ENCODE data around the gene CCR9. TPM values are rescaled to one million over a fixed set of nuclear protein-coding genes. Genes with fewer than 3 reads are reported as not detected.
"Not testable (repeated sequence)": the region's sequence is repeated elsewhere in the genome, so short reads cannot be mapped to it uniquely, and the experiment has no call there.

Gene CCR9, protein sequence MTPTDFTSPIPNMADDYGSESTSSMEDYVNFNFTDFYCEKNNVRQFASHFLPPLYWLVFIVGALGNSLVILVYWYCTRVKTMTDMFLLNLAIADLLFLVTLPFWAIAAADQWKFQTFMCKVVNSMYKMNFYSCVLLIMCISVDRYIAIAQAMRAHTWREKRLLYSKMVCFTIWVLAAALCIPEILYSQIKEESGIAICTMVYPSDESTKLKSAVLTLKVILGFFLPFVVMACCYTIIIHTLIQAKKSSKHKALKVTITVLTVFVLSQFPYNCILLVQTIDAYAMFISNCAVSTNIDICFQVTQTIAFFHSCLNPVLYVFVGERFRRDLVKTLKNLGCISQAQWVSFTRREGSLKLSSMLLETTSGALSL
- 1 to 10 TPM; 1.5 to 1.8 TPM for total RNA-seq

DNA sequence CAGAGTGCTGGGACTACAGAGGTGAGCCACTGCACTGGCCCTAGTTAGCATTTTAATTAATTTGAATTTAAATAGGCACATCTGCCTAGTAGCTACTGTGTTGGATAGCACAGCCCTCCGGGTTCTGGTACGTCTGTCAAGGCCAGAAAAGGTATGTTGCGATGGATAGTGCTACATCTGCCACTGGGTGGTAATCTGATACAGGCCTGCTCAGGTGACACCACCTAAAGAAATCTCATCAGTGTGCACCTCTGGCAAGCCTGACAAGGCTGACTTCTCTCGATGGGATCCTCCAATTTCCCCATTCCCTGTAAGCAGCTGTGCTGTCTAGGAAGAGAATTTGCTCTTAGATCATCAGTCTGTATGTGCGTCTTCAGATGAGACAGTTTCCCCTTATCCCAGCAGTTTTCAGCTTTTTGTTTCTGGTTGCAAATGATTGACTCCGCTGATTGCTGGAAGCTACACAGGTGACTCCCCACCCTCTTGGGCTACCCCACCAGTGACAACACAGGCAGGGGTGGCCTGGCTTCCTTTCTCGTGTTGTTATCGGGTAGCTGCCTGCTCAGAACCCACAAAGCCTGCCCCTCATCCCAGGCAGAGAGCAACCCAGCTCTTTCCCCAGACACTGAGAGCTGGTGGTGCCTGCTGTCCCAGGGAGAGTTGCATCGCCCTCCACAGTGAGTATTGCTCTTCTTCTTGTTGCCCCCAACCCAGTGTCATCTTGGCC is at the start of gene CCR9:
CCR9 (plus strand) TSS at position 565 of the 727 bp plus-strand sequence. CDS start 8,391 bp downstream, outside the sequence.
- ChIA-PET POLR2A (no interaction called here), CTCF (interaction anchor here (1.0 to 1.6 kb wide), 2 partner anchors 10 to 21 kb away, joined by 3 to 7 read pairs; no protein-coding TSS in a partner anchor)

DNA sequence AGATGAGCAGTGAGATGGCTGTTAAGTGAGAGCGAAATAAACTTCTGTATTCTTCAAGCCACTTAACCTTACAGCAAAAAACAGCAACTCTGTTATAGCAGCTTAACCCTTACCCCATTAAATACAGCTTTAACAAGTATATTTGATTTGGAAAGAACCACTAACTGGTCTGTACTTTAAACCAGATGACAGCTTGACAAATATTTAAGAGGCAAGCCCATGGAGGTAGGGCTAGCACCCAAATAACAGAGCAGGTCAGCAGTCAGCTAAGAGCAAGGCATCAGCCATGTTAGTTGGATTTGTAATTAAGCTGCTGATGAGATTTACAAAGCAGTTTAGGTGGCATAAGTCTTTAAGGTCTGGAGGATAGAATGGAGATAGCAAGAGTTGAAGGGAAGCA is 47.9 kb upstream of the CCR9 start:
- POLR2A ChIA-PET, result no interaction called here
- CTCF ChIA-PET, result interaction anchor here (1.1 kb wide), 1 partner anchor 100 kb away, joined by 3 read pairs; no protein-coding TSS in a partner anchor

DNA sequence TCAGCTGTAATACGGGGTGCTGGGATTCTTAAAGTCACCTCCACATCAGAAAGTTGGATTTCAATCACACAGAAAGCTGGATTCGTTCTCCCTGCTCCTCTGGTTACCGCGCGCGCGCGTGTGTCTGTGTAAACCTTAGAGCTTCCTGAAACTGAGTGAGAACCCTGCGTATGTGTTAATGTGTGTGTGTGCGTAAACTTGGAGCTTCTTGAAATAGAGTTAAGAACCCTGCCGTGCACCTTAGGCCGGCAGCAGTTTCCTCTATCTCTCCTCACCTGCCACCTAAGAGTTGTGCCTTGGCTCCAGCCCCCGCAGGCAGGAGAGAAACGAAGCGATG is 45.0 kb upstream of the CCR9 start:
- POLR2A ChIA-PET, result interaction anchor here (0.8 kb wide), 1 partner anchor 9 kb away, joined by 4 read pairs; no protein-coding TSS in a partner anchor

DNA sequence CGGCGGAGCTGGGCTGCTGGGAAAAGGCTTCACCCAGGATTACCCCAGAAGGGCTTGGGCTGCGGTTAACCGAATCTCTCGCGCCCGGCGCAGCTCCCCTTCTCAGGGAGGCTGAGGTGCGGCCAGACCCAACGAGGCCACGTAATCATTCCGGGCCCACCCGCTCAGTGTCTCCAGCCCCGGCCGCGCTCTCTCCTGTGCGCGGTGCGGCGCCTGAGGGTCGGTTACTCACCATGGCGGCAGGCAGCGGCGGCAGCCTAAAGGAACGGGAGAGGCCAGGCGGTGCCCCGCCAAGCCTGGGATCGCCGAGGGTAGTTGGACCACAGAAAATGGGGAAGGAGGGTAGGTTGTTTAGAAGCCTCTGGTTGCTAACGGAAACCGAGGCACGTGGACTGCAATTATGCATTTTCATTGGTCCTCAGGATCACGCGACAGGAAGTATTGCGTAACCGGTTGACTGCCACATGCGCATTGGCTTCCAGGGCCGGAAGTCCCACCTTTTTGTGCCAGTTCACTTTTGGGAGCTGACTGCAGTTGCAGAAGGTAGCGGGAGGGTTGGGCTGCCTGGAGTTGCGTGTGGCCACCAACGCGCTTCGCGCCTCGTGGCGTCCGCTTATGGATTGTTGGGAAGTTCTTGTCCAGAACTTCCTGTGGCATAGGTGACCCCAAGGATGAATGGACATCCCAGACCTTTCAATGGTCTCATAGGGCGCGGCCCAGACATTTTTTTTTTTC is 44.4 kb upstream of the CCR9 start, which contains the start of gene LZTFL1:
LZTFL1 (minus strand) TSS at position 363 of the 735 bp plus-strand sequence; CDS start at position 235, 128 bp downstream.
- POLR2A ChIA-PET, result interaction anchor here (0.7 to 0.8 kb wide), 2 partner anchors 9 to 93 kb away, joined by 4 read pairs; no protein-coding TSS in a partner anchor
- CTCF ChIA-PET, result interaction anchor here (0.9 to 2.8 kb wide), 5 partner anchors 10 to 97 kb away, joined by 3 to 11 read pairs (median 4); no protein-coding TSS in a partner anchor

More for the DNA sequence above, 45.0 kb upstream of the CCR9 start:
- CTCF ChIA-PET, result interaction anchor here (0.9 to 2.8 kb wide), 3 partner anchors 81 to 98 kb away, joined by 3 to 11 read pairs (median 4); no protein-coding TSS in a partner anchor

DNA sequence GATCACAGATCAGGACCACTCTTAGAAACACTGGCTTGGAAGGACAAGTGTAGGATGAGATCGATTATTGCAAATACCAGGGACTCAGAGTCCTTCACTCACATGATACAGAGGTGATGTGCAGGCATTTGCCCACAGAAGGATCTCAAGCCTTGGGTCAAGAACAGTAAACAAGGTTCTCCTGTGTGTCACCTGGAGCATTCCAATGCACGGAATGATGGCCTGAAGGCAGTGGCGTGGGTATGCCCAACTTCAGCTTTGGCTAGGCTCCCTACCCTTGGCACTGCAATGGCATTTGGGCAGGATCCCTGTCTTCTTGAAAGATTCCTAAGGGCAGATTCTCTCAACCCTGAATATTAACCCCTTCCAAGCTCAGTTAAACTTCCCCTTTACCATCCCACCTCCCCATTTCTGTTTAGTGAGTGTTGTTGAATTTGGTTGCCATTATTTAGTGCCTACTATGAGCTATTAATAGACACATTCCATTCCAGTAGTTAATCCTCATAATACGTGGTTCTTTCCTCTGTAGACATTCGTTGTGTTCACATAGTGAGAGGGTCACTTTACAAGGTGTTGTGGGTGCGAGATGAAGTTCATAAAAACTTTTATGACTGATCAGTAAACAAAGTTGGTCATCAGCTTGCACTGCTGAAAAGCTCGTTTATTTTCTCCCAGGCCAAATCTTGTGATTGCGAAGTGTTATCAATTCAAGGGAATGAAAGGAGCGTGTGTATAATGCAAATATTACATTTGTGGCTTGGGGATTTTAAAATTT is 43.3 kb upstream of the CCR9 start:
- CTCF ChIA-PET, result interaction anchor here (1.3 to 2.8 kb wide), 3 partner anchors 11 to 86 kb away, joined by 3 to 11 read pairs (median 4); no protein-coding TSS in a partner anchor

DNA sequence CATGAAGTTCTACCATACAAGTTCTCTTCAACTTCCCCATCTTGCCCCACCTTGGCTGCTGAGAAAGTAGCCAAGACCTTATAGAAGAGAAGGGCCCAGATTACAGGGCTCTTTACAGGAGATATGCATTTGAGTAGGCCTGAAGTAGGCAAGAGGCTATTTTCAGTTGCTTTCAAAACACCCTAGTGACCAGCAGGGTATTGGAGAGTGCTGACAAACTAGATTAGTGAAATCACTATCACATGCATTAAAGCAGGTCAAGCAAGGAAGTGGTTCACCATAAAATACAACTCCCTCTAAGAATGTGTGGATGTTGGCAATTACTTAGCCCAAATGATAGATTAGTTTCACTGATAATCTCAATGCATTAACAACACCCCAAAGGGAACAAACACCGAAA is 41.7 kb upstream of the CCR9 start:
- ChIA-PET CTCF (no interaction called here), POLR2A (no interaction called here)

More for the DNA sequence above, 43.3 kb upstream of the CCR9 start:
- POLR2A ChIA-PET, result no interaction called here

DNA sequence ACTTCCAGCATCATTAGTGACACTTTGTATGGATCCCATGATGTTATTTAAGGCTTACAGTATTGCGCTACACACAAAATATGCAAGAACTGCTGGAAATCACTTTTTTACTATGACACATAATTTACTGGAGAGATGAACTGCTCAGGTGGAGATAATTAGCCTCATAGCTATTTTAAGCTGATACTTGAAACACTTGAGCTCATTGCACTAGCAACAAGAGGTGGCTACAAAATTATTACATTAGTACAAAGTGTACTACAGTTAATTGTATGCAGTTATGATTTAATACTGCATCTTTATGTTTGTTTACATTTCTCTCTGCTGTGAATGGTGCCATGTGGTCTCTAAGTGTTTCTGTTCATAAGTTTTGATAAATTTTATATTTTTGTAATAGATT is 38.0 kb upstream of the CCR9 start:
- CTCF ChIA-PET, result no interaction called here
- POLR2A ChIA-PET, result no interaction called here

DNA sequence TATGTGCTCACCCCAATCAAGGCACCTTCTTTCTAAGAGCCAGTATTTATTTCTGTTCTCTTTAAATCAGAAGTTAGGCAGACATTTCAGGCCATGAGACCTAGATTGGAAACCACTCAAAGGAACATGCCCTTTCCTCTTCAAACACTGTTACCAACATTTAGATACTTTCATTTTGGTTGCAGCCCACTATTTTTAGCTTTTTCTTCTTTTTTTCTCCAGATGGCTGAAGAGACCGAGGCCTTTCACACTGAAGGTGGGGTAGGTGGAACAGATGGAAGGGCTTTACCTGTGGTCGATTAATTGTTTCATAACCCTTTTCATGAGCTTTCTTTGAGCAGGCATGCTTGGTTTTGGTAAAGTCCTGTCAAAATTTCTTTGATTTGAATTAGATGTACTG is 33.5 kb upstream of the CCR9 start:
- CTCF ChIA-PET, result no interaction called here
- POLR2A ChIA-PET, result no interaction called here

DNA sequence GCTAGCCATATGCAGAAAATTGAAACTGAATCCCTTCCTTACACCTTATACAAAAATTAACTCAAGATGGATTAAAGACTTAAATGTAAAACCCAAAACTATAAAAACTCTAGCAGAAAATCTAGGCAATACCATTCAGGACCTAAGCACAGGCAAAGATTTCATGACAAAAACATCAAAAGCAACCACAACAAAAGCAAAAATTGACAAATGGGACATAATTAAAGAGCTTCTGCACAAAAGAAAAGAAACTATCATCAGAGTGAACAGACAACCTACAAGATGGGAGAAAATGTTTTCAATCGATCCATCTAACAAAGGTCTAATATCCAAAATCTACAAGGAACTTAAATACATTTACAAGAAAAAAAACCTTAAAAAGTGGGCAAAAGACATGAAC is 30.0 kb upstream of the CCR9 start:
- POLR2A ChIA-PET, CTCF ChIA-PET: not testable (repeated sequence)

DNA sequence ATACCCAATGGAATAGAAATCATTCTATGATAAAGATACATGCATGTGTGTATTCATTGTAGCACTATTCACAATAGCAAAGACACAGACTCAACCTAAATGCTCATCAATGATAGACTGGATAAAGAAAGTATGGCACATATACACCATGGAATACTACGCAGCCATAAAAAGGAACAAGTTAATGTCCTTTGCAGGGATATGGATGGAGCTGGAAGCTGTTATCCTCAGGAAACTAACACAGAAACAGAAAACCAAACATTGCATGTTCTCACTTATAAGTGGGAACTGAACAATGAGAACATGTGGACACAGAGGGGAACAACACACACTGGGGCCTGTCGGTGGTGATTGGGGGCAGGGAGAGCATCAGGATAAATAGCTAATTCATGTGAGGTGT is 29.3 kb upstream of the CCR9 start:
- CTCF ChIA-PET, POLR2A ChIA-PET: not testable (repeated sequence)

DNA sequence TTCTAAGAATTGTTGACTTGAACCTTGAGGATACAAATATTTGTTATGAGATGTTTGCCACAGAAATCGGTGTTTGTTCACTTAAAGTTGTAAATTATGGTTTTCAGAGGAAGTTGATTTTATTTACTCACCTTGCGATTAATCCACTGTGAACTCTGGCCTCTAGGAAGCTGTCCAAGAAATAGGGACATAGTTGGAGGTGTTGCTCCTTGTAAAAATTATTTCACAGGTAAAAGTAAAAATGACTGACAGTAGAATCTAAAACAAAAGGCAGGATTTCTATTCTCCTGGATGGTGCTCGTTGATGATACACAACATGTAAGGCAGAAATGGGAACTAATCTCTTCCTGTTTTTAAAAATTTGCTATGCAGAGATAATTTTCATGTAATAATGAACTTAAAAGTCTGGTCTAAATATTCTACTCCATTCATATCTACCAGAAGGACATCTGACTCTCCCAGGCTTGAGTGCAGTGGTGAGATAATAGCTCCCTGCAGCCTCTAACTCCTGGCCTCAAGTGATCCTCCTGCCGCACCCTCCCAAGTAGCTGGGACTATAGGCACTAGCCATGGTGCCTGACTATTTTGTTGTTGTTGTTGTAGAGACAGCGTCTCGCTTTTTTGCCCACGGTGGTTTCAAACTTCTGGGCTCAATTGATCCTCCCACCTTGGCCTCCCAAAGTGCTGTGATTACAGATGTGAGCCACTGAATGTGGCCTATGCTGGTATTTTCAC is 27.4 kb upstream of the CCR9 start:
- ChIA-PET CTCF (no interaction called here), POLR2A (no interaction called here)

DNA sequence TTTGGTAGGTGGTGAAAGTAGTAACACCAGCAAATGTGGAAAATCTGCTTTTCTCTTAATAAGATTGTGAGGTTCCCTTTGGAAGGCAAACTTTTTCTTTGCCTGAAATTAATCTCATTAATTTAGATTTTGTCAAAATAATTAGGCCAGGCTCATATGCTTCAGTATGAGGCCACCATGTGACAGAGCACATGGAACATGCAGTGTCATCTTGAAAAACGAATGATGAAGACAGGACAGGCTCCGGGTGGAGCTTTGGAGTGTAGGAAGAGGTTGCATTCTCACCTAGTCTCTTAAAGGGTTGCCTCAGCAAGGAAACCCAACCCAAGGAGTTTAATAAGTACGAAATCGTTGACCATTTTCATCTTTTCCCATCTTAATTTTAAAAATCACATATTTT is 25.9 kb upstream of the CCR9 start:
- ChIA-PET POLR2A (no interaction called here), CTCF (no interaction called here)

DNA sequence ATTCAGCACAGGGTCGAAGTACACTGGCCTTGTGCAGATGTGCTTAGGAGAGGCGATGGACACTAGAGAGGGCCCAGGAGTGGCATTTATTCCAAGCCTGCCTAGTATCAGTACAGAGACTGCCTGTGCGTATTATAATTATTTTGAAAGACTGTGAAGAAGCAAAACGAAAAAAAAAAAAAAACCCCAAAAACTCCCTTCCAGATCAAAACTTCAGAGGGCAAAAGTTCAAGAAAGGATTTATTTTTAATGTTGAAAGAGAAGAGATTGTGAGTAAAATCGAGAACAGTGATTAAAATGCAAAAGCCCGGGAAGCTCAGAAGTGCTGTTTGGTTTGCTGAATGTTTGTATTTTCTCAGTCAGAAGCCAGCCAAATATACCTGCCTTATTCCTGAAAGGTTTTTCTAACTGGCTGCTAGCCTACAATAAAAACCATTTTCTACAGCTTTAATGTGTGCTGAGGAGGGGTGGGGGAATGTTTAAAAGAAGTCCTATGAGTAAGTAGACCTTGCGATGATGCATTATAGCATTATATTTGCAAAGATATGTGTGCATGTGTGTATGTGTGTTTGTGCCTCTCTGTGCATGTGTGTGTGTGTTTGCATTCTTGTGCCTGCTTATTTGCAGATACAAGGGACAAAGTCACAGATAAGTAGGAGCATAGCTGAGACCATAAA is 25.2 kb upstream of the CCR9 start:
- CTCF ChIA-PET, result interaction anchor here (0.7 to 1.1 kb wide), 4 partner anchors 11 to 437 kb away, joined by 3 to 5 read pairs (median 3); no protein-coding TSS in a partner anchor
- POLR2A ChIA-PET, result interaction anchor here (0.7 kb wide), 2 partner anchors 158 to 206 kb away, joined by 3 to 6 read pairs; no protein-coding TSS in a partner anchor

DNA sequence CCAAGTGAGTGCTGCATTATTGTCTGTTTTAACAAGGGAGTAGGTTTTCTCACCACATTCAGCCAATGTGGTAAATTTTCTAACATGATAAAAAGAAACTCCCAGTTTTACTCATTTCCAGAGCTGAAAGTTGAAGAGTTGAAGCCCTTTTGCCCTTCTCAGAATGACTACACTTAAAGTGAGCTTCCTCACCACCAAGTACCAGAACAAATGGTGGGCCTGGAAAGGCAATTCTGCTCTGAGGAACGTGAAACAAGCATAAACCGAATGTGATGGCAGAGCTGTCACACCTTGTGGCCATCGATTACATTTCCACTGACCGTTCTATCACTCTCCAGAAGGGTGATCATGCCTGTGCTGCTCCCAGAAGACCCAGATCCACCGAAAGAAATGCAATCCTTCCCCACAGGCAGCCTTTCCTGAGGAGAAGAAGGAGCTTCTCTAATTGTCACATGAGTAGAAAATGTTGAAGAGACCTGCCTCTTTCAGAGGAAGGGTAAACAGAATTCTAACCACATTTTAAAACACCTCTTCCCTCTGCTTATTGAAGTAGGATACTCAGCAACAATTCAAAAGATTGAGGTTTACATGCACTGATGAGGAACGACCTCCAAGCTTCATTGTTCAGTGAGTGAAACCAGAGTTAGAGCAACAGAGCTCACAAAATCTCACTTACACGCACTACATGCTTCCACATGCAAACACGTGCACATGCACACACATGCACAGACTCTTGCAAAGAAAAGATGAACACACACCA is 21.4 kb upstream of the CCR9 start:
- CTCF ChIA-PET, result interaction anchor here (0.7 to 1.6 kb wide), 6 partner anchors 16 to 51 kb away, joined by 3 to 7 read pairs (median 4); partner anchors contain the start of gene CCR9
- POLR2A ChIA-PET, result interaction anchor here (0.5 to 1.5 kb wide), 3 partner anchors 16 to 489 kb away, joined by 3 to 7 read pairs (median 3); no protein-coding TSS in a partner anchor

DNA sequence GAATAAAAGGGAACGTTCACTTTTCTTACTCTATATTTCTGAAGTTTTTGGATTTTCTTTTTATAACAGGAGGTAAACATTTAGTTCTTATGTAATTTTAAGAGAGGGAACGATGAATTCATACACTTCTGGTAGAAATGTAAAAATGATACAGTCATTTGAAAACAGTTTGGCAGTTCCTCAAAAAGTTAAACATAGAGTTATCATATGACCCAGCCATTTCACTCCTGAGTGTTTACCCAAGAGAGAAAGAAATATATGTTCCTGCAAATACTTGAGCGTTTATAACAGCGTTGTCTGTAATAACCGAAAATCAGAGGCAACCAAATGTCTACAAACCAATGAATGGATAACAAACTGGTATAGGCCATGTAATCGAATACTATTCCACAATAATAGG is 20.8 kb upstream of the CCR9 start:
- CTCF ChIA-PET, result interaction anchor here (0.9 to 1.6 kb wide), 4 partner anchors 16 to 50 kb away, joined by 3 to 7 read pairs (median 5); partner anchors contain the start of gene CCR9
- POLR2A ChIA-PET, result interaction anchor here (1.5 kb wide), 1 partner anchor 16 kb away, joined by 7 read pairs; no protein-coding TSS in a partner anchor

DNA sequence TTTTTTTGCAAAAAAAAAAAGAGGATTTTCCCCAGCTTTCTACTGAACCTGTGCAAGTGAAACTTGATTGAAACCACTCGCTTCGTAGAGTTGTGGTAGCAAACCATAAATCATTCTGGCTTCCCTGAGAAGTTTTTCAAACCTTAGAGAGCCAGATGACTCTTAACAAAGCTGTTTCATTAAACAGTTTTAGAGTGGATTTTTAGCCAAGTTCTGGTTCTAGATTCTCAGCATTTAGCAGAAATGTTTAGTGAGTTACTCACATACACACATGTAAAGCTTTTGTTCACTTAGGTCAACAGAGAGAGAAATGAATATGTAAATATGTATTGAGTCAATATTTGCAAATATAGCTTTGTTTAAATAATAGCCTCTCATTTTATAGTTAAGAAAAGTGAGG is 18.1 kb upstream of the CCR9 start:
- ChIA-PET CTCF (no interaction called here), POLR2A (no interaction called here)

DNA sequence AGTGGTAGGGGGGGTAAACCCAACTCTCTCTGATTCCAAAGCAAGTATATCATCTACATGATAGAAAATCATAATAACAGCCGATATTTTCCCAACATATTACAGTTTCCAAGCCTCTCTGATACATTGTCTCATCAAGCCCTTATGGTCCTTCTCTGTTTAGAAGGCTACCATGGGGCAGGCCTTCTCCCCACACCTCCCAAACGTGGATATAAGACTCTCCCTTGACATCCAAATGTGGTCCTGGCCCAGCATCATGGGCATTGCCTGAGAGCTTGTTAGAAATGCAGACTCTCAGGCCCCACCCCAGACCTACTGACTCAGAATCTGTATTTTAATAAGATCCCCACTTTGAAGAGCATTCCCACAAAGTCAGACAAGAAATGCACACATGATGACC is 17.7 kb upstream of the CCR9 start:
- ChIA-PET CTCF (no interaction called here), POLR2A (no interaction called here)
